DND-41 (cell line): Measurements from ENCODE around the gene CCDC18.

Experiments used
- EZH2 ChIP-seq: IDR thresholded peaks from 3 replicates; pipeline ENCODE4 v1.6.1; 2012; ENCODE audit warnings: borderline replicate concordance, low read depth, mild to moderate bottlenecking, moderate library complexity, low read length, inconsistent platforms; ENCODE audit not compliant: severe bottlenecking
- TF ChIP-seq, protein P1 (sequence below): IDR thresholded peaks from 2 replicates; pipeline ENCODE4 v1.5.1; 2012; ENCODE audit warnings: borderline replicate concordance, low read length, moderate library complexity, mild to moderate bottlenecking; ENCODE audit not compliant: poor library complexity, severe bottlenecking; ENCODE audit errors: extremely low read depth

DNA sequence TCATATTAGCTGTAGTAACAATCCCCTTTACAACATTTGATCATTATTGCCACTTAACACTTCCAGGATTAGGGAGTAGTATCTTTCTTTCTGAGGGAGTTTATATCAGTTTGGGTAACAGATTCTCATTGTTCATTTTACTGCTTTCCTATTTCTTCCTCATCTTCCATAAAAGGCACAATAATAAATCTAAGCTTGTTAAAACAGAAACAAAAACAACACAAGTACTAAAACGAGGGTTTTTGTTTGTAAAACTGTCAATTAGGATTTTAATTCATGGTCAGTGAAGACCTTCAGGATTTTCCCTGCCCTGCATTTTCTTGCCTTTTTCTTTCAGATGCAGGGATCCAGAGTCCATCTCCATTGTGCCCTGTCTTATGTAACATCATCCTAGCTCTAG lies 29.8 kb upstream of the CCDC18 start:
- TF ChIP-seq, protein P1, sequence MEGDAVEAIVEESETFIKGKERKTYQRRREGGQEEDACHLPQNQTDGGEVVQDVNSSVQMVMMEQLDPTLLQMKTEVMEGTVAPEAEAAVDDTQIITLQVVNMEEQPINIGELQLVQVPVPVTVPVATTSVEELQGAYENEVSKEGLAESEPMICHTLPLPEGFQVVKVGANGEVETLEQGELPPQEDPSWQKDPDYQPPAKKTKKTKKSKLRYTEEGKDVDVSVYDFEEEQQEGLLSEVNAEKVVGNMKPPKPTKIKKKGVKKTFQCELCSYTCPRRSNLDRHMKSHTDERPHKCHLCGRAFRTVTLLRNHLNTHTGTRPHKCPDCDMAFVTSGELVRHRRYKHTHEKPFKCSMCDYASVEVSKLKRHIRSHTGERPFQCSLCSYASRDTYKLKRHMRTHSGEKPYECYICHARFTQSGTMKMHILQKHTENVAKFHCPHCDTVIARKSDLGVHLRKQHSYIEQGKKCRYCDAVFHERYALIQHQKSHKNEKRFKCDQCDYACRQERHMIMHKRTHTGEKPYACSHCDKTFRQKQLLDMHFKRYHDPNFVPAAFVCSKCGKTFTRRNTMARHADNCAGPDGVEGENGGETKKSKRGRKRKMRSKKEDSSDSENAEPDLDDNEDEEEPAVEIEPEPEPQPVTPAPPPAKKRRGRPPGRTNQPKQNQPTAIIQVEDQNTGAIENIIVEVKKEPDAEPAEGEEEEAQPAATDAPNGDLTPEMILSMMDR: no peak
- TF ChIP-seq EZH2: no peak
